HL-60 (cell line): Measurements from ENCODE around the gene AHI1.

Experiments used
- CTCF ChIP-seq: IDR thresholded peaks from one replicate; pipeline ENCODE4 v1.5.1; 2011; ENCODE audit warnings: low read length, control low read depth, inconsistent platforms; ENCODE audit not compliant: insufficient read depth
- POLR2AphosphoS5 ChIP-seq: IDR thresholded peaks from 2 replicates; pipeline ENCODE4 v1.6.1; 2012; ENCODE audit warnings: low read depth
- SPI1 ChIP-seq: IDR thresholded peaks from 2 replicates; pipeline ENCODE4 v1.6.1; 2012; ENCODE audit warnings: low read depth, mild to moderate bottlenecking, borderline replicate concordance
- TF ChIP-seq, protein P1 (sequence below): IDR thresholded peaks from 2 replicates; pipeline ENCODE4 v1.6.1; 2012; ENCODE audit warnings: low read depth; ENCODE audit not compliant: insufficient replicate concordance

DNA sequence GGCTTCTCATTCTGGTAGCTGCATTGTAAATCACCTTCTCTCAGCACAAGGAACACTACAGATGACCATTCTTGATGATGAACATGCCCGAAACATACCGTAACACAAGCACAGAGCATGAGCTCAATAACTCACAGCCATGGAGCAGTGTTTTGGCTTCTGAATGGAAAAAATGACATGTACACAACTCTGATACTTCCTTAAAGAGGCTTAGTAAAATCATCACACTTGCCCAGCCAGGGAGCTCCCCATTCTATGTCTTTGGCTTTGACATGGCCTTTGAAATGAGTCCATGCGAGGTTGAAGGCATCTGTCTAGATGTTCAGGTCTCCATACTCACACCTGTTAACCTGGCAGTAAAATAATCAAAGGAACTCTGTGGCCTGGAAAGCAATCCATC lies 228.8 kb downstream of the AHI1 start:
- TF ChIP-seq, protein P1, sequence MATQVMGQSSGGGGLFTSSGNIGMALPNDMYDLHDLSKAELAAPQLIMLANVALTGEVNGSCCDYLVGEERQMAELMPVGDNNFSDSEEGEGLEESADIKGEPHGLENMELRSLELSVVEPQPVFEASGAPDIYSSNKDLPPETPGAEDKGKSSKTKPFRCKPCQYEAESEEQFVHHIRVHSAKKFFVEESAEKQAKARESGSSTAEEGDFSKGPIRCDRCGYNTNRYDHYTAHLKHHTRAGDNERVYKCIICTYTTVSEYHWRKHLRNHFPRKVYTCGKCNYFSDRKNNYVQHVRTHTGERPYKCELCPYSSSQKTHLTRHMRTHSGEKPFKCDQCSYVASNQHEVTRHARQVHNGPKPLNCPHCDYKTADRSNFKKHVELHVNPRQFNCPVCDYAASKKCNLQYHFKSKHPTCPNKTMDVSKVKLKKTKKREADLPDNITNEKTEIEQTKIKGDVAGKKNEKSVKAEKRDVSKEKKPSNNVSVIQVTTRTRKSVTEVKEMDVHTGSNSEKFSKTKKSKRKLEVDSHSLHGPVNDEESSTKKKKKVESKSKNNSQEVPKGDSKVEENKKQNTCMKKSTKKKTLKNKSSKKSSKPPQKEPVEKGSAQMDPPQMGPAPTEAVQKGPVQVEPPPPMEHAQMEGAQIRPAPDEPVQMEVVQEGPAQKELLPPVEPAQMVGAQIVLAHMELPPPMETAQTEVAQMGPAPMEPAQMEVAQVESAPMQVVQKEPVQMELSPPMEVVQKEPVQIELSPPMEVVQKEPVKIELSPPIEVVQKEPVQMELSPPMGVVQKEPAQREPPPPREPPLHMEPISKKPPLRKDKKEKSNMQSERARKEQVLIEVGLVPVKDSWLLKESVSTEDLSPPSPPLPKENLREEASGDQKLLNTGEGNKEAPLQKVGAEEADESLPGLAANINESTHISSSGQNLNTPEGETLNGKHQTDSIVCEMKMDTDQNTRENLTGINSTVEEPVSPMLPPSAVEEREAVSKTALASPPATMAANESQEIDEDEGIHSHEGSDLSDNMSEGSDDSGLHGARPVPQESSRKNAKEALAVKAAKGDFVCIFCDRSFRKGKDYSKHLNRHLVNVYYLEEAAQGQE = no peak
- TF ChIP-seq CTCF (no peak), POLR2AphosphoS5 (no peak), SPI1 (no peak)
